GM12865 (cell line): ENCODE data around the gene PLXNA2.
A peak's percentile ranks its signal among the peaks of the same experiment; 100 is the strongest.

Experiments used
- DNase-seq: peaks from one replicate; pipeline ENCODE4 v3.0.0; 2010; ENCODE audit warnings: low read depth
- H3K4me3 ChIP-seq: 2 replicates; pipeline ENCODE4 v1.5.1; 2011; ENCODE audit warnings: mild to moderate bottlenecking, low read depth, low read length, control low read depth
- TF ChIP-seq, protein P1 (sequence below): IDR thresholded peaks from 2 replicates; pipeline ENCODE4 v1.5.1; 2011; ENCODE audit warnings: low read length, control low read depth, low read depth, inconsistent platforms; ENCODE audit not compliant: insufficient read depth; ENCODE audit errors: missing control alignments

The PLXNA2 gene

DNA sequence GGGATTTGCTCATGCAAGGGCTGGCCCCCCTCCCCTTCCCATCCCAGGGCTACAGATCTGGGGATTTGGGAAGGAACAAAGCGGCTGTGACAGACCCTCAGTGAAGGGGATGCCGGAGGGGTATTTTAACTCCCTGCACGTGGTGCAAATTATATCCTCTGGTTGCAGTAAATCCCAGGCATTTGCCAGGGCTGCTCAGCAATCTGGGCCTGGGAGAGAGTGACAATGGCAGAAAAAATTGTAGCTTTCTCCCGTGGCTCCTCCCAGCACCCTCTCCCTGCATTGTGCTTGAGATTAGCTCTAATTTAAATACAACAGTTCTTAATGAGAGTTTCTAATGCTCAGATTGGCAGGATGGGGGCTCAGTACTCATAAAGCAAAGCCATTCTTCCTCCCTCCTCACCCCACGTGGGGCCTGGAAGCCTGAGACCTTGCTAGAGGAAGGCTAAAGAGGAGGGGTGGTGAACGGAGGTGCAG is 203.3 kb downstream of the PLXNA2 start:
- H3K4me3 ChIP-seq = no peak overlapping the region
- DNase-seq = no peak
- TF ChIP-seq, protein P1, sequence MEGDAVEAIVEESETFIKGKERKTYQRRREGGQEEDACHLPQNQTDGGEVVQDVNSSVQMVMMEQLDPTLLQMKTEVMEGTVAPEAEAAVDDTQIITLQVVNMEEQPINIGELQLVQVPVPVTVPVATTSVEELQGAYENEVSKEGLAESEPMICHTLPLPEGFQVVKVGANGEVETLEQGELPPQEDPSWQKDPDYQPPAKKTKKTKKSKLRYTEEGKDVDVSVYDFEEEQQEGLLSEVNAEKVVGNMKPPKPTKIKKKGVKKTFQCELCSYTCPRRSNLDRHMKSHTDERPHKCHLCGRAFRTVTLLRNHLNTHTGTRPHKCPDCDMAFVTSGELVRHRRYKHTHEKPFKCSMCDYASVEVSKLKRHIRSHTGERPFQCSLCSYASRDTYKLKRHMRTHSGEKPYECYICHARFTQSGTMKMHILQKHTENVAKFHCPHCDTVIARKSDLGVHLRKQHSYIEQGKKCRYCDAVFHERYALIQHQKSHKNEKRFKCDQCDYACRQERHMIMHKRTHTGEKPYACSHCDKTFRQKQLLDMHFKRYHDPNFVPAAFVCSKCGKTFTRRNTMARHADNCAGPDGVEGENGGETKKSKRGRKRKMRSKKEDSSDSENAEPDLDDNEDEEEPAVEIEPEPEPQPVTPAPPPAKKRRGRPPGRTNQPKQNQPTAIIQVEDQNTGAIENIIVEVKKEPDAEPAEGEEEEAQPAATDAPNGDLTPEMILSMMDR = no peak

DNA sequence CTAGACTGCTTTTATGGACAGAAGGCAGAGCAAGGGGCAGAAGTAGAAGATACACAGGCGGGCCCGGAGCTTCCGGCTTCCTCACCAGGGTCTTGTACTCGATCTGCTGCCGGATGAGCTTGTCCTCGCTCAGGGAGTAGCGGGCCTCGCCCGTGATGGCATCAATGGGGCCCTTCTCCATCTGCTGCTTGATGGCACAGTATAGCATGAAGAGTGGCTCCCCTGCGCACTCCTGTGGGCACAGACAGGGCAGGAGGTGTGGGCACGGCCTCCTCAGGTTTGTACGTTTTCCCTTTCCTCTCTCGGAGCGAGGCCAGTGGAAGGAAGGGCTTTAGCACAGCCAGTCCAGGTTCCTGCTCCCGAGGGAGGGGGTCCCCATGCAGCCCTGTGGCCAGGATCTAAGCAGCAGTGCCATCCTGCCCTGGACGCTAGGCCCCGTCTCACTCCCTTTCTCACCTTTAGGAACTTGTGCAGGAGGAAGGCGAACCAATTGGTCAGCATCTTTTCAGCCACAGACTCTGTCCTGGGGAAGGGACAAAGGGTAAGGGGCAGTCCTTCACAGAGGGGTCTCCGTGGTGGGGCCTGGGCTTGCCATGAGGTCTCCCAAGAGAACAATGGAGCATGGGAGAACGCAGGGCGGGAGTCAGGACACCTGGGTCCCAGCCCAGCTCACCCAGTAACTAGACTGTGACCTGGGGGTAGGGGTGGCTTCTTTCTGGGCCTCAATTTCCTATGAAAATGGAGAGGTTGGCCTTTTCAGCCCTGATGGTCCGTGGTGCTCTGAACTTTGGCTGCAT is 204.4 kb downstream of the PLXNA2 start:
- TF ChIP-seq, protein P1 = no peak
- no peak overlapping the region for H3K4me3 ChIP-seq
- no peak for DNase-seq

DNA sequence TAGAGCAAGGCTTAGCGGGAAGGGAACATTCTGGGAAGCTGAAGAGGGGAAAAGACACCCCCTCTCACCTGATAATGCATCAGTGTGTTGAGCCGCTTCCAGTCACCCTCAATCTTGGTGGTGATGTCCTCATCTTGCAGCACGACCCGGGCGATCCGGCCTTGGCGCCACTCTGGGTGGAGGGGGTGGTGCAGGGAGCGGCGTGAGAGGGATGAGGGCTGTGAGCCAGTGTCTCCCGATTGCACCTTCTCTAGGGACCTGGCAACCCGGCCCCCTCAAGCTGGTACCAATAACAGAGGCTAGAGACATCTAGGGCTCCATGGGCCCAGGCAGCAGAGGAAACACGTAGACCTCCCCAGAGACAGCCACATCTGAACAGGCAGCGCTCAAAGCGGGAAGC is 205.9 kb downstream of the PLXNA2 start:
- TF ChIP-seq, protein P1 = no peak
- no peak for DNase-seq
- no peak overlapping the region for H3K4me3 ChIP-seq

DNA sequence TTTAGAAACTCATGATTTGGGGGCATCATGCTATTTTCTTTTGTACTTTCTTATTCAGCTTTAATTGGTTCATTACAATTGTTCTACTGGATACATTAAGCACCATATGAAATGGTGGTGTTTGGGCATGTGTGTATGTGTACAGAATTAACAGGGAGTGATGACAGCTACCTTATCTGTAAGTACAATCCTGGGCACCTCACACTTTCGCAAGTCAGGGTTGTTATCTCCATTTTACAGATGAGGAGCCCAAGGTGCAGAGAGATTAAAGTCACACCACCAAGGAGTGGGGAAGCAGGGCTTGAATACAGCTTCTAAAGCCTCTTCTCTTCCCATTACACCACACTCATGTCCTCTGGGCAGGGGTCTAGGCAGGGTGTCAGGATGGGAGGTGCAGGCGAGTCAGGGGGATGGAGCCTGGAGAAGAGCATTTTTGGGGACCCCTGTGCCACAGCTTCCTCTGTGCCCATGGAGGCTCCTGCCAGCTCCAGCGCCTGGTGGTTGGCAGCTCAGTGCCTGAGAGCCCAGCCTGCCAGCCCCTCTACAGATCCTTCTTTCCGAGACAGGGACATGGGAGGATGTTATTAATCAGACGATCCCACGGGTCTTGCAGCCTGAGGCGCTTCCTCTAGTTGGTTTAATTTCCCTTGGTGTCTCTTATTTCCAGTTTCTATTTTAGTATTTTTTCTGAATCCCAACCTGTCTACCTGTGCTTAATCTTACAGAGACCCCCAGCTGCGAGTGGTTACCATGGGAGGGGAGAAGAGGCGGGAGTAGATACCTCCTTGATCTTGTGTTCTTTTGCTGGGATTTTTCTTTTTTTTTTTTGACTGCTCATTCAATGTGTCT is 207.0 kb downstream of the PLXNA2 start:
- TF ChIP-seq, protein P1 = no peak
- DNase-seq = no peak
- no peak overlapping the region for H3K4me3 ChIP-seq

DNA sequence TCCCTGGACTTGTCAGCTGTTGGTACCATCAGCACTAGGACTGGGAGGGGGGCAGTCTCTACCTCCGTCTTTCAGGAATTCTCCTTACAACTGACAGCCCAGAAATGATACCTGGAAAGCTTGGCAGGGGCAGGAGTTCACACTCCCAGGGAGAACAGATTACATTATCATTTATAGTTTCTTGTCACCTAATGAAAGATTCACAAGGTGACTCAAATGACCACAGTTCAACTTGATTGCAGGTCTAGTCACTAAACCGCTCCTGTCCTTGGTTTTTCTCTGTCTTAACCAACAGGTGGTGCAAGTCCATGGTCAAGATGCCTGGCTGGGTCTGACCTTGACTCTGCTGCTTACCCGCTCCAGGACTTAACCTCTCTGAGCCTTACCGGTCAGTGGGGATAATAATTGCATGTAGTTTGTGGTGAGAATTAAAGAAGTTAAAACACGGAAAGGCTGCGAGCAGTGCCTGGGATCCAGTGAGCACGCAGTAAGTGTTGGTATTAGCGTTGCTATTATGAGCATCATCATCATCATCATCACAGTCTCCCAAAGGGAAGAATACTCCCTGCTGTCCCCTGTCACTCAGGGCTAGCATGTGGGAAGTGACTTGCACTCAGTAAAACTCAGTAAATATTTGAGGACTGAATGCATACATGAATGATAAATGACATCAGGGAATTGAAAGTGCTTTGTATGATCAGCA is 207.9 kb downstream of the PLXNA2 start:
- TF ChIP-seq, protein P1 = no peak
- H3K4me3 ChIP-seq = no peak overlapping the region
- peak; percentile 26 for DNase-seq

DNA sequence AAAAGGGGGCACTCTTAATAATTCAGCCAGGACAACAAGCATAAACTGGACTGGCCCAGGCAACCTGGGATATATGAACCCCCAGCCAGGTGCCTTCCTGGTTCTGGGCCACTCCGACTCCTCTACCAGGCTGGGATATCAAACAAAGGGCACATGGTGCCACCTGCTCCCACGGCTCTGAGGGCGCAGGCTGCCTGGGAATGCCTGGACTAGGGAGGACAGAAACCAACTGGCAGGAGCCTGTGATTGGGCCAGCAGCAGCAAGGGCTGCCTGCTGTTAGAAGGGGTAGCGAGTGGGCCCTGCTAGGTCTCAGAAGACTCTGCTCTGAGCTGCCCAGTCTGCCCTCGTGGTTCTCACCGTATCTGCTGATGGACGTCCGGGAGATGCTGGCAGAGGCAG is 210.0 kb downstream of the PLXNA2 start:
- no peak overlapping the region for H3K4me3 ChIP-seq
- no peak for DNase-seq
- TF ChIP-seq, protein P1 = no peak
